Measurements from ENCODE around the gene NOTUM.
"Not testable (repeated sequence)": the region's sequence is repeated elsewhere in the genome, so short reads cannot be mapped to it uniquely, and the experiment has no call there.

The NOTUM gene

GRCh38 chr17:81996232-81996756, 35.3 kb upstream of the NOTUM start:
- DNase-seq: no peak

- no peak for DNase-seq
Observed at GRCh38 chr17:81995463-81996231, 34.7 kb upstream of the NOTUM start.

GRCh38 chr17:81994593-81995462, 33.8 kb upstream of the NOTUM start:
- DNase-seq: no peak

- no peak for DNase-seq
Observed at GRCh38 chr17:81993729-81994592, 33.0 kb upstream of the NOTUM start.

GRCh38 chr17:81992306-81993102, 31.5 kb upstream of the NOTUM start:
- no peak for DNase-seq

GRCh38 chr17:81991684-81992305, 30.8 kb upstream of the NOTUM start:
- no peak for DNase-seq

- no peak for DNase-seq
Observed at GRCh38 chr17:81990836-81991683, 30.1 kb upstream of the NOTUM start.

- no peak for DNase-seq
Observed at GRCh38 chr17:81987161-81987770, 26.3 kb upstream of the NOTUM start.

- DNase-seq: no peak
Observed at GRCh38 chr17:81986606-81987005, 25.6 kb upstream of the NOTUM start.

GRCh38 chr17:81984773-81985410, 23.9 kb upstream of the NOTUM start:
- DNase-seq: no peak

- DNase-seq: no peak
Observed at GRCh38 chr17:81983639-81984373, 22.8 kb upstream of the NOTUM start.

- no peak for DNase-seq
Observed at GRCh38 chr17:81983011-81983638, 22.1 kb upstream of the NOTUM start.

- not testable (repeated sequence) for DNase-seq
Observed at GRCh38 chr17:81981511-81981910, 20.5 kb upstream of the NOTUM start.

- no peak for DNase-seq
Observed at GRCh38 chr17:81980707-81981343, 19.8 kb upstream of the NOTUM start.

GRCh38 chr17:81980122-81980521, 19.1 kb upstream of the NOTUM start:
- DNase-seq: no peak

- DNase-seq: no peak
Observed at GRCh38 chr17:81978524-81979298, 17.7 kb upstream of the NOTUM start.
